ENCODE results near the gene CCDC172.

- TF ChIP-seq CTCF (IDR thresholded peaks at IDR 0.05; ENCODE audit: borderline replicate concordance, extremely low read depth, low read length, poor library complexity, severe bottlenecking), result no peak
- no peak for TF ChIP-seq EZH2 (IDR thresholded peaks at IDR 0.05; ENCODE audit: borderline replicate concordance, low read depth, low read length, severe bottlenecking)
These were observed 19.3 kb upstream of the CCDC172 start for GRCh38 chr10:116304923-116305322.

Measured in DND-41 (cell line).